GM18951 (cell line): ENCODE measurements around the gene SLC44A3.

Experiments used
- POLR2A ChIP-seq: IDR thresholded peaks from 4 replicates; pipeline ENCODE4 v1.6.1; 2011; ENCODE audit warnings: mild to moderate bottlenecking; ENCODE audit not compliant: insufficient read length, insufficient read depth; ENCODE audit errors: extremely low read depth
- in situ Hi-C: fragments of 300-500 bp; cut with MboI; formaldehyde crosslinking; loops from one replicate; pipeline ENCODE4 v1.12.0; 2022; ENCODE audit warnings: low sequenced_read_pairs, mixed read lengths, inconsistent platforms; ENCODE audit not compliant: unreplicated experiment

The SLC44A3 gene

GRCh38 chr1:94858276-94858675 lies 38.1 kb downstream of the SLC44A3 start:
- in situ Hi-C loops: no loop called here
- TF ChIP-seq POLR2A: no peak

GRCh38 chr1:94859174-94859573 lies 39.0 kb downstream of the SLC44A3 start:
- in situ Hi-C loops: no loop called here
- TF ChIP-seq POLR2A: no peak

GRCh38 chr1:94862718-94863117 lies 42.6 kb downstream of the SLC44A3 start:
- in situ Hi-C loops: loop anchor here (5.0 kb wide), 1 partner anchor 175 kb away; no protein-coding TSS in a partner anchor
- TF ChIP-seq POLR2A: no peak

DNA sequence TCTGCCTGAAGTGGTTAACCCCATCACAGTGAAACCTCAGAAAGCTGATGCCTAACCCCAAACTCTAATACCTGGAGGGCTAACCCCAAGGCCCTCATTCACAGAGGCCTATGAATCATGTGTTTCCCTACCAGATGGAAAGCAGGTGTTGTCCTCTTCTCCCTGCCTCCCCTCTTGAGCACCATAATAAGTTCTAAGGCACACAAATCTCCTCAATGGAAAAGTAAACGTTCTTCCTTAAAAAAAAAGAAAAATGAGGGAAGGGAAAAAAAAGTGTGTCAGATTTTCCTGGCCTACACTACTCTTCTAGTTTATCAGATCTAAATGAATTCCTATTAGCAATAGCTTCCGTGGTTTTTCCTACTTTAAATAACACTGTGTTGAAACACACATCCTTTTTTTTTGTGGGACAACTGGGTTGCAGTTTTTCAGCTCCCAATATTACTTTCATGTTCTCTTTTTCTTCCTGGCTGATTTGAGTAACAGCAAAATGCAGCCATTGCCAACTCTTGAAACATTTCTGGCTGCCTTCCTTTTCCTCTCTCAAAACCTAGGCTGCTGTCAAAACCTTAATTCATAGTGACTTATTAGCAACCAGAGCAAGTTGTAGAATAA lies 43.2 kb downstream of the SLC44A3 start:
- in situ Hi-C loops: loop anchor here (5.0 kb wide), 1 partner anchor 174 kb away; no protein-coding TSS in a partner anchor

DNA sequence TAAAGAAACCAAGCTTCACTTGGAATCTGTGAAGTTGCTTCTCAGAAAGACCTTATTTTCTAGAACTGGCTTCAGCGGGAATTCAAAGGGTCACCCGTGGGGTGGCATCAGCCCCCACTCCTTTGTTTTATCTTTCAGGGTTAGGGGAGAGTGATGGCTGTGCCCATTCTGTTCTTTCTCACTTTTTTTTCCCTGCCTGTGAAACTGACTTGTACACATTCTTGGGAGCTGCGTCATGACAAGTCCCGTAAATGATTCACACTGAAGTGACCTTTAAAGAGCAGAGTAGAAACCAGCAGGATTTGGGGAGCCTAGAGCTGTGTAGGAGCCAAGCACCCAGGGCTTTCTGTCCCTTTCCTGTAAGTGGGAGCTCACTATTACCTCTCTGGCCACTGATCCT lies 43.8 kb downstream of the SLC44A3 start:
- in situ Hi-C loops: loop anchor here (5.0 kb wide), 1 partner anchor 173 kb away; no protein-coding TSS in a partner anchor
- no peak for TF ChIP-seq POLR2A

More for the DNA sequence above, 43.2 kb downstream of the SLC44A3 start:
- no peak for TF ChIP-seq POLR2A

DNA sequence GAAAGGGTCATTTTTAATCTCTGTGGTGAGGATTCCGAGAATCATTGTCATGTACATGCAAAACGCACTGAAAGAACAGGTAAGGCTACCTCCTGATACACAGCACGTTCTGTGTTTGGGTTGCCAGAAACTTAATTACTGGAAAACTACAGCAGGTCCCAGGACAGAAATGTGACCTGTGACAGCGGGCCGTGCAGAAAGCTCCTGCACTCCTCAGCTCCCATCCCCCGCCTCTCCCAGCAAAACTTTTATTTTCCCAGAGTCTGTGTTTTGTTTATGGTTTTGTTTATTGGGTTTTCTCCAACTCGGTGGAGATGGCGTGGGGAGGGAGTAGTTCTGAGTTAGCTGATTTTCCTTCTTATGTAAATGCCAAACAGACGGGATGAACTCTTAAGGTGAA lies 44.7 kb downstream of the SLC44A3 start:
- TF ChIP-seq POLR2A: no peak
- in situ Hi-C loops: loop anchor here (5.0 kb wide), 1 partner anchor 172 kb away; no protein-coding TSS in a partner anchor

- in situ Hi-C loops: no loop called here
These were observed 45.2 kb downstream of the SLC44A3 start for GRCh38 chr1:94865360-94865759.

DNA sequence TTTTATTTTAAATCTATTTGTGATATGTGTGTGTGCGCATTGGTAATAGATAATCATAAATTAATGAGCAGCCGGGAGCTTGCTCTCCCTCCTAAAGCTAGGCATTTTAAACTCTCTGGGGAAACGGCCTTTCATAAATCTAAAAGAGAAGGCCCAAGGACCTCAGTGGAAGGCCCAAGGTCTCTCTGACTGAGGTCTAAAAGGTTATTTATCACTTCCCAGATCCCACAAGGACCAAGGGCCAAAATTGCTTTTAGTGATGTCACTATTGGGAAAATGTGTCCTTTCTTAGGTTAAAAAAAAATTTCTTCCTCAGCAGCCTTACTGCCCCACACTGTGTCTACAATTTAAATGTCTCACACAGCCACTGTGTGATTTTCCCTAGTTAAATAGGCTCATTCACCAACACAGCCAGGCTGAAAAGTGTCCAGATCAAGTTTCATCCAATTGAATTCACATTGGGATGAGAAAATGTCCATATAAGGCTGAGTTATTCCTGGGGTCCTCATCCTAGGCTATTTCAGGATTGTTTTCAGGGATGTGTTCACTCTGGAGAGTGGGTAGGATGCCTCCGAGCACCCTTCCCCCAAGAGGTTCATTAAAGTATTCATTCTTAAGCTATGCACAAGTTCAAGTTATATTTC lies 46.1 kb downstream of the SLC44A3 start:
- in situ Hi-C loops: no loop called here
- TF ChIP-seq POLR2A: no peak

More at GRCh38 chr1:94865360-94865759, 45.2 kb downstream of the SLC44A3 start:
- TF ChIP-seq POLR2A: no peak

DNA sequence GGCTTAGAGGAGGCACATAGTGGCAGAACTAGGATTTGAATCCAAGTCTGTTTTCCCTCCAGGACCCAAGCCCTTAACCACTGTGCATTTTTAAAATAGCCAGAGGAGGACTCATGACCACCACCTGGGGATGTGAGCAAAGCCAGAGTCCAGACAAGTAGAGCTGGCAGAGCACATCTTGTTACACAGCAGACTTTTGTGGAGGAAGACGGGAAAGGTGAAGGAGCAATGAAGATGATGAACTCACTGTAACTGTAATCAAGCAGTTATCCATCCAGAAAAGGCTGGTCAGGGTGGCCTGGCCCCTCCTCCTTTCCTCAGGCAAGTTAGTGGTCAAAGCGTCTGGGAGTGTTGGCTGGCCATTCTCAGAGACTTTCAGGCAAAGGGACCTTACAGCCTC lies 50.9 kb downstream of the SLC44A3 start:
- in situ Hi-C loops: no loop called here
- TF ChIP-seq POLR2A: no peak

- in situ Hi-C loops: no loop called here
These were observed 52.8 kb downstream of the SLC44A3 start for GRCh38 chr1:94872771-94873495.

GRCh38 chr1:94873520-94874351 lies 53.6 kb downstream of the SLC44A3 start:
- TF ChIP-seq POLR2A: no peak
- in situ Hi-C loops: no loop called here

More at GRCh38 chr1:94872771-94873495, 52.8 kb downstream of the SLC44A3 start:
- TF ChIP-seq POLR2A: no peak

DNA sequence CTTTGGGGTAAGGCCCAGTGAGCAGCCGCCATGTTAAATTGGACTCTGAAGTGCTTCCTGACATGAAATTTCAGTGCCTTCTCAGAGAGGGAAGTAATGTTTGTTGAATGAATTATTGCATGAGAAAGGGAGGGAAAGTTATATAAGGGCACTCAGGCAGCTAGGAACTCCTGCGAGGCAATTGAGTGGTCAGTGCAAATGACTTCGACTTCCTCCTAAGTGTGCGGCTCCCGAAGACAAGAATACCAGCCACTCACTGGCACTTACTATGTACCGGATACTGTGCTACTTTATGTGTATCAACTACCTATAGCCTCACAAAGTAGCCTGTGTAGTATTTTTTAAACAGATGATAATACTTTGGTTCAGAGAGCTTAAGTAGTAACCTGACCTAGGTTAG lies 54.3 kb downstream of the SLC44A3 start:
- no peak for TF ChIP-seq POLR2A
- in situ Hi-C loops: no loop called here

- no peak for TF ChIP-seq POLR2A
- in situ Hi-C loops: no loop called here
These were observed 55.6 kb downstream of the SLC44A3 start for GRCh38 chr1:94875794-94876193.
